Measurements from ENCODE around the gene CASZ1.

The CASZ1 gene

DNA sequence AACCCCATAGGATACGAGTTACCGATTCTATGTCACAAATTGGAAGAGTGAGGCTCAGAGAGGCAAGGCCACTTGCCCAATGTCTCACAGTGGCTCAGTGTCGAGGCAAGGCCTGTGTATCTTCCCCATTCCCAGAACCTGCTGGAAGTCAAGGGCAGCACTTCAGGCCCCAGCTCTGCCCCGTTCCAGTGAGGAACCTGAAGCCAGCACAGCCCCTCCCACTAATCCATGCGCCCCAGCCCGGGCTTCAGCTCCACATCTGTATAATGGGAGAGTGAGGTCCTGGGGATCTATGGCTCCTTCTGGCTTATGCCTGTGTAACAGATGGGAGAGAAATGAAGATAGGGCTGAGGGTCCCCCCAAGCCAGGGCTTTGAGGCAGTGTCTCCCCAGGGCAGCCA, 56.3 kb downstream of the CASZ1 start:
- Histone ChIP-seq H3K9me3 (ENCODE audit: severe bottlenecking) (no peaks in the 10 kb centered on the region), H3K4me3 (ENCODE audit: severe bottlenecking) (no peak overlapping the region), H3K4me1 (ENCODE audit: insufficient read depth, poor library complexity, severe bottlenecking) (no peaks in the 10 kb centered on the region), H3K27me3 (ENCODE audit: insufficient read depth, poor library complexity, severe bottlenecking) (no peaks in the 10 kb centered on the region), H3K27ac (ENCODE audit: poor library complexity, severe bottlenecking) (no peak overlapping the region), H3K36me3 (ENCODE audit: low read depth) (no peaks in the 10 kb centered on the region)
- DNase-seq (ENCODE audit: low spot score) = no peak
- no peak for ATAC-seq (ENCODE audit: low read depth)
- TF ChIP-seq, protein P1, sequence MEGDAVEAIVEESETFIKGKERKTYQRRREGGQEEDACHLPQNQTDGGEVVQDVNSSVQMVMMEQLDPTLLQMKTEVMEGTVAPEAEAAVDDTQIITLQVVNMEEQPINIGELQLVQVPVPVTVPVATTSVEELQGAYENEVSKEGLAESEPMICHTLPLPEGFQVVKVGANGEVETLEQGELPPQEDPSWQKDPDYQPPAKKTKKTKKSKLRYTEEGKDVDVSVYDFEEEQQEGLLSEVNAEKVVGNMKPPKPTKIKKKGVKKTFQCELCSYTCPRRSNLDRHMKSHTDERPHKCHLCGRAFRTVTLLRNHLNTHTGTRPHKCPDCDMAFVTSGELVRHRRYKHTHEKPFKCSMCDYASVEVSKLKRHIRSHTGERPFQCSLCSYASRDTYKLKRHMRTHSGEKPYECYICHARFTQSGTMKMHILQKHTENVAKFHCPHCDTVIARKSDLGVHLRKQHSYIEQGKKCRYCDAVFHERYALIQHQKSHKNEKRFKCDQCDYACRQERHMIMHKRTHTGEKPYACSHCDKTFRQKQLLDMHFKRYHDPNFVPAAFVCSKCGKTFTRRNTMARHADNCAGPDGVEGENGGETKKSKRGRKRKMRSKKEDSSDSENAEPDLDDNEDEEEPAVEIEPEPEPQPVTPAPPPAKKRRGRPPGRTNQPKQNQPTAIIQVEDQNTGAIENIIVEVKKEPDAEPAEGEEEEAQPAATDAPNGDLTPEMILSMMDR (IDR thresholded peaks at IDR 0.05; ENCODE audit: poor library complexity, severe bottlenecking) = no peak

DNA sequence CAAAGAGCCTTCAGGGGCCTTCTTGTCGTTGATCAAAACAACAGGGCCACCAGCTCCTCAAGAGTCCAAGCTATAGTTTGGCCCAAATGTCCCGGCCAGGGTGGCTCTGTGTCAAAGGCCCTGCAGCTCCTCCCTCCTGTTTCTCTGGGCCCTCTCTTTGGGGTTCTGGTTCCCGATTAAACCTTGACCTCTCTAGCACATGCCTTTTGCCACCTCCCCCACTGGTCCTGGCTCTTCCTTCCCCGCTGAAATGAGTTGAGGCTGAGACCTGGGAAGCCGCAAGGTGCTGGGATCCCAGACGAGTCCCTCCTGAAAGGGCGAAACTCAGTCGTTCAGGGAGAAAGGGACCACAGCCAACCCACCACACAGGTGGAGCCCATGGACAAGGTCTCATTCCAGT, 56.9 kb downstream of the CASZ1 start:
- DNase-seq (ENCODE audit: low spot score) (no peak), ATAC-seq (ENCODE audit: low read depth) (no peak)
- Histone ChIP-seq H3K4me1 (ENCODE audit: insufficient read depth, poor library complexity, severe bottlenecking) (no peaks in the 10 kb centered on the region), H3K36me3 (ENCODE audit: low read depth) (no peaks in the 10 kb centered on the region), H3K27ac (ENCODE audit: poor library complexity, severe bottlenecking) (no peak overlapping the region), H3K9me3 (ENCODE audit: severe bottlenecking) (no peaks in the 10 kb centered on the region), H3K4me3 (ENCODE audit: severe bottlenecking) (no peak overlapping the region), H3K27me3 (ENCODE audit: insufficient read depth, poor library complexity, severe bottlenecking) (no peaks in the 10 kb centered on the region)
- TF ChIP-seq, protein P1 (IDR thresholded peaks at IDR 0.05; ENCODE audit: poor library complexity, severe bottlenecking) = no peak

DNA sequence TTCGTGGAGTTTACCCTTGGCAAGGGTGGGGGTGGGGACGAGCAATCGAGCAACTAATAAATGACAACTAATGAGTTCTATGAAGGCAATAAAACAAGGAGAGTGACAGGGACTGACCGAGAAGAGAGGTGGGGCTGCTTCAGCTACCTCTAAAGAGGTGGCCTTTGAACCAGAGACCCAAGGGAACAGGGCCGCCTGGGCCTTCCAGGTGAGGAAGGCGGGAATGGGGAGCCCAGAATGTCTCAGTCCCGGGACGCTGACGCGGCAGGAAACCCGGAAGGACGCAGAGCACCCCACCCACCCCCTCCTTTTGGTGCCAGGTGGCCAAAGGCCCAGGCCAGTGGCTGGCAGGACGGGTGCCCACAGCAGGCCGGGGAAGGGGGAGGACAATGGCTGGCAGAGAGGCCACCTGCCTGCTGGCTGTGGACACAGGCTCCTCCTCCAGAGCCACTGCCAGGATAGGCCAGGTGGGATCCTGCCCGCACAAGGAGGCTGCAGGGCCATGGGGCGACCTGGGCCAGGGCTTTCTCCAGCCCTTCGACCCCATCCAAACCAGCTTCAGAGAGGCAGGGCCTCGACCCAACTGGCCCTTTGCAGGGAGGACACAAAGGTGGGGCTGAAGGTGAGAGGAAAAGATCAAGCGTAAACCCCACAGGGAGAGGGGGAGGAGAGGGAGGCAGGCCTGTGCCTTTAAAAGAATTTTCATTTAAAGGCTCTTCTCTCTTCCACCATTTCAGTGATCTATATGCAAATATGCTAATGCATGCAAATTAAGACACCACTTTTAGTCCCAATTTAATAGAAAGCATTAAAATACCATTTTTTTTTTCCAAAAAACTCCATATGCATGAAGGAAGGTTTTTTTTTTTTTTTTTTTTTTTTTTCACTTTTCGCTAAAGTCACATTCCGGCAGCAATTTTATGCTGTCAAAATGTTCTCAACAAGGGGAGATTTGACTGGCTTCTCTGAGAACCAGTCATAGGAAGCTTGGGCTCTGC, 58.1 kb downstream of the CASZ1 start:
- Histone ChIP-seq H3K27ac (ENCODE audit: poor library complexity, severe bottlenecking) (no peak overlapping the region), H3K27me3 (ENCODE audit: insufficient read depth, poor library complexity, severe bottlenecking) (no peaks in the 10 kb centered on the region), H3K9me3 (ENCODE audit: severe bottlenecking) (no peaks in the 10 kb centered on the region), H3K4me1 (ENCODE audit: insufficient read depth, poor library complexity, severe bottlenecking) (no peaks in the 10 kb centered on the region), H3K36me3 (ENCODE audit: low read depth) (no peaks in the 10 kb centered on the region), H3K4me3 (ENCODE audit: severe bottlenecking) (no peak overlapping the region)
- ATAC-seq (ENCODE audit: low read depth) (no peak), DNase-seq (ENCODE audit: low spot score) (no peak)
- TF ChIP-seq, protein P1 (IDR thresholded peaks at IDR 0.05; ENCODE audit: poor library complexity, severe bottlenecking) = no peak

DNA sequence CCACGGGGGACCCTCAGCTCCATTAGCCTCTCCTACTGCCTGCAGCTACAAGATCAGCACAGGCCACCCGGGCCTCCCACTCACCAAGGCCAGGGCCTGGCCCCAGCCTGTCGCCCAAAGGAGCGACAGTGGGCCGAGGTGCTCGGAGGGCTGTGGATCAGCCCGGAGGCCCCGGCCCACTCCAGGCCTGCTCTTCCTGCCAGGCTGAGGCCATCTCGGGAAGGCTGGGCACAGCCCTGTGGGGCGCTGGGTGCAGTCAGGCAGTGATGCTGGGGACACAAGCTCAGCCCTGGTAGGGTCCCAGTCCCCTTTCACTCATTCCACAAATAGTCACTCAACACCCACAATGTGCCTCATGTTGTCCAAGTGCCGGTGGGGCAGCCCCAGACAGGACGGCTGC, 58.8 kb downstream of the CASZ1 start:
- no peak overlapping the region for H3K27ac ChIP-seq (ENCODE audit: poor library complexity, severe bottlenecking)
- no peaks in the 10 kb centered on the region for H3K36me3 ChIP-seq (ENCODE audit: low read depth)
- no peak for ATAC-seq (ENCODE audit: low read depth)
- H3K9me3 ChIP-seq (ENCODE audit: severe bottlenecking) = no peaks in the 10 kb centered on the region
- H3K27me3 ChIP-seq (ENCODE audit: insufficient read depth, poor library complexity, severe bottlenecking) = no peaks in the 10 kb centered on the region
- no peaks in the 10 kb centered on the region for H3K4me1 ChIP-seq (ENCODE audit: insufficient read depth, poor library complexity, severe bottlenecking)
- no peak overlapping the region for H3K4me3 ChIP-seq (ENCODE audit: severe bottlenecking)
- TF ChIP-seq, protein P1 (IDR thresholded peaks at IDR 0.05; ENCODE audit: poor library complexity, severe bottlenecking) = no peak
- DNase-seq (ENCODE audit: low spot score) = no peak
